ENCODE data around the gene GOLT1A. TPM values are rescaled to one million over a fixed set of nuclear protein-coding genes. Genes with fewer than 3 reads are reported as not detected.

Gene GOLT1A
- total RNA-seq, 2 donors from 2014 or later = 0.45 TPM; not detected in 1

GRCh38 chr1:204255966-204256365, 42.2 kb upstream of the GOLT1A start:
- no peak overlapping the region for H3K27ac Mint-ChIP-seq
- ATAC-seq (no peak), DNase-seq (no peak)
- no peak overlapping the region for H3K4me3 Mint-ChIP-seq
- H3K9me3 ChIP-seq (ENCODE audit: control insufficient read depth, low read length, poor library complexity, severe bottlenecking) = no peaks in the 10 kb centered on the region
- no peaks in the 10 kb centered on the region for H3K36me3 Mint-ChIP-seq (ENCODE audit: low read depth)
- H3K4me1 Mint-ChIP-seq = peaks cover 13% of the 10 kb centered on the region
- peaks cover 17% of the 10 kb centered on the region for H3K27me3 Mint-ChIP-seq

- DNase-seq = no peak
- Mint-ChIP-seq H3K27me3 (peaks cover 25% of the 10 kb centered on the region), H3K27ac (no peak overlapping the region), H3K4me3 (no peak overlapping the region), H3K4me1 (peaks cover 13% of the 10 kb centered on the region), H3K36me3 (ENCODE audit: low read depth) (no peaks in the 10 kb centered on the region)
- no peak for ATAC-seq
- no peaks in the 10 kb centered on the region for H3K9me3 ChIP-seq (ENCODE audit: control insufficient read depth, low read length, poor library complexity, severe bottlenecking)
These were observed 41.4 kb upstream of the GOLT1A start for GRCh38 chr1:204255225-204255624.

- no peak for ATAC-seq
- H3K36me3 Mint-ChIP-seq (ENCODE audit: low read depth) = peaks cover 3% of the 10 kb centered on the region
- H3K4me3 Mint-ChIP-seq = no peak overlapping the region
- H3K27ac Mint-ChIP-seq = no peak overlapping the region
- H3K9me3 ChIP-seq (ENCODE audit: control insufficient read depth, low read length, poor library complexity, severe bottlenecking) = no peaks in the 10 kb centered on the region
- H3K4me1 Mint-ChIP-seq = peaks cover 13% of the 10 kb centered on the region
- peaks cover 32% of the 10 kb centered on the region for H3K27me3 Mint-ChIP-seq
- DNase-seq = no peak
These were observed 40.4 kb upstream of the GOLT1A start for GRCh38 chr1:204254031-204254661.

- Mint-ChIP-seq H3K4me3 (no peak overlapping the region), H3K36me3 (ENCODE audit: low read depth) (peaks cover 3% of the 10 kb centered on the region), H3K27me3 (peaks cover 38% of the 10 kb centered on the region), H3K4me1 (peaks cover 8% of the 10 kb centered on the region), H3K27ac (no peak overlapping the region)
- no peaks in the 10 kb centered on the region for H3K9me3 ChIP-seq (ENCODE audit: control insufficient read depth, low read length, poor library complexity, severe bottlenecking)
- DNase-seq (no peak), ATAC-seq (no peak)
These were observed 38.3 kb upstream of the GOLT1A start for GRCh38 chr1:204251926-204252689.

GRCh38 chr1:204251286-204251685, 37.5 kb upstream of the GOLT1A start:
- ATAC-seq (no peak), DNase-seq (no peak)
- Mint-ChIP-seq H3K4me1 (peaks cover 8% of the 10 kb centered on the region), H3K36me3 (ENCODE audit: low read depth) (peaks cover 3% of the 10 kb centered on the region), H3K27me3 (peaks cover 42% of the 10 kb centered on the region), H3K27ac (no peak overlapping the region), H3K4me3 (no peak overlapping the region)
- H3K9me3 ChIP-seq (ENCODE audit: control insufficient read depth, low read length, poor library complexity, severe bottlenecking) = no peaks in the 10 kb centered on the region

- no peak for ATAC-seq
- H3K36me3 Mint-ChIP-seq (ENCODE audit: low read depth) = peaks cover 3% of the 10 kb centered on the region
- H3K9me3 ChIP-seq (ENCODE audit: control insufficient read depth, low read length, poor library complexity, severe bottlenecking) = no peaks in the 10 kb centered on the region
- peaks cover 6% of the 10 kb centered on the region for H3K4me1 Mint-ChIP-seq
- no peak for DNase-seq
- H3K4me3 Mint-ChIP-seq = no peak overlapping the region
- H3K27ac Mint-ChIP-seq = no peak overlapping the region
- peaks cover 46% of the 10 kb centered on the region for H3K27me3 Mint-ChIP-seq
These were observed 36.7 kb upstream of the GOLT1A start for GRCh38 chr1:204250428-204251030.

GRCh38 chr1:204249736-204250427, 36.1 kb upstream of the GOLT1A start:
- no peak for ATAC-seq
- Mint-ChIP-seq H3K27me3 (peaks cover 42% of the 10 kb centered on the region), H3K4me3 (no peak overlapping the region), H3K36me3 (ENCODE audit: low read depth) (peaks cover 3% of the 10 kb centered on the region), H3K27ac (no peak overlapping the region), H3K4me1 (peaks cover 3% of the 10 kb centered on the region)
- no peak for DNase-seq
- H3K9me3 ChIP-seq (ENCODE audit: control insufficient read depth, low read length, poor library complexity, severe bottlenecking) = no peaks in the 10 kb centered on the region

GRCh38 chr1:204248954-204249353, 35.2 kb upstream of the GOLT1A start:
- Mint-ChIP-seq H3K27me3 (peaks cover 47% of the 10 kb centered on the region), H3K4me3 (no peak overlapping the region), H3K36me3 (ENCODE audit: low read depth) (peaks cover 3% of the 10 kb centered on the region), H3K4me1 (peaks cover 3% of the 10 kb centered on the region), H3K27ac (no peak overlapping the region)
- DNase-seq = no peak
- no peaks in the 10 kb centered on the region for H3K9me3 ChIP-seq (ENCODE audit: control insufficient read depth, low read length, poor library complexity, severe bottlenecking)
- ATAC-seq = no peak

GRCh38 chr1:204246876-204247275, 33.1 kb upstream of the GOLT1A start:
- no peak for ATAC-seq
- H3K27ac Mint-ChIP-seq = no peak overlapping the region

GRCh38 chr1:204242920-204243319, 29.1 kb upstream of the GOLT1A start:
- Mint-ChIP-seq H3K27me3 (peaks cover 27% of the 10 kb centered on the region), H3K27ac (no peak overlapping the region), H3K4me3 (no peak overlapping the region), H3K4me1 (no peaks in the 10 kb centered on the region), H3K36me3 (ENCODE audit: low read depth) (no peaks in the 10 kb centered on the region)
- no peaks in the 10 kb centered on the region for H3K9me3 ChIP-seq (ENCODE audit: control insufficient read depth, low read length, poor library complexity, severe bottlenecking)
- ATAC-seq (no peak), DNase-seq (no peak)

More at GRCh38 chr1:204246876-204247275, 33.1 kb upstream of the GOLT1A start:
- H3K27me3 Mint-ChIP-seq = peaks cover 47% of the 10 kb centered on the region
- H3K9me3 ChIP-seq (ENCODE audit: control insufficient read depth, low read length, poor library complexity, severe bottlenecking) = no peaks in the 10 kb centered on the region
- H3K4me3 Mint-ChIP-seq = no peak overlapping the region
- DNase-seq = no peak
- H3K36me3 Mint-ChIP-seq (ENCODE audit: low read depth) = peaks cover 3% of the 10 kb centered on the region
- H3K4me1 Mint-ChIP-seq = no peaks in the 10 kb centered on the region

GRCh38 chr1:204241914-204242313, 28.1 kb upstream of the GOLT1A start:
- peaks cover 18% of the 10 kb centered on the region for H3K27me3 Mint-ChIP-seq
- no peaks in the 10 kb centered on the region for H3K9me3 ChIP-seq (ENCODE audit: control insufficient read depth, low read length, poor library complexity, severe bottlenecking)
- DNase-seq = no peak
- no peaks in the 10 kb centered on the region for H3K4me1 Mint-ChIP-seq
- no peaks in the 10 kb centered on the region for H3K36me3 Mint-ChIP-seq (ENCODE audit: low read depth)
- ATAC-seq = no peak
- H3K4me3 Mint-ChIP-seq = no peak overlapping the region
- H3K27ac Mint-ChIP-seq = no peak overlapping the region

GRCh38 chr1:204241050-204241449, 27.3 kb upstream of the GOLT1A start:
- Mint-ChIP-seq H3K27ac (no peak overlapping the region), H3K27me3 (peaks cover 10% of the 10 kb centered on the region), H3K36me3 (ENCODE audit: low read depth) (no peaks in the 10 kb centered on the region), H3K4me1 (no peaks in the 10 kb centered on the region), H3K4me3 (no peak overlapping the region)
- no peak for DNase-seq
- no peak for ATAC-seq
- no peaks in the 10 kb centered on the region for H3K9me3 ChIP-seq (ENCODE audit: control insufficient read depth, low read length, poor library complexity, severe bottlenecking)

- ATAC-seq (no peak), DNase-seq (no peak)
- H3K27me3 Mint-ChIP-seq = peaks cover 6% of the 10 kb centered on the region
- no peaks in the 10 kb centered on the region for H3K9me3 ChIP-seq (ENCODE audit: control insufficient read depth, low read length, poor library complexity, severe bottlenecking)
- H3K27ac Mint-ChIP-seq = no peak overlapping the region
- H3K4me1 Mint-ChIP-seq = no peaks in the 10 kb centered on the region
- H3K4me3 Mint-ChIP-seq = no peak overlapping the region
- H3K36me3 Mint-ChIP-seq (ENCODE audit: low read depth) = no peaks in the 10 kb centered on the region
These were observed 26.4 kb upstream of the GOLT1A start for GRCh38 chr1:204240233-204240632.

All from T-helper 17 cell (primary cell).